BE2C (cell line): ENCODE results near the gene SBK2.
A peak's percentile ranks its signal among the peaks of the same experiment; 100 is the strongest.

ENCODE experiments used
- DNase-seq: peaks from one replicate; pipeline ENCODE4 v3.0.0-alpha.2; 2020
- H3K27me3 ChIP-seq: fragments of 250-450 bp; sonication (Bioruptor Pico); 2 replicates; pipeline ENCODE4 v1.5.1; 2020; ENCODE audit warnings: mild to moderate bottlenecking
- H3K36me3 ChIP-seq: fragments of 250-450 bp; sonication (Bioruptor Pico); 2 replicates; pipeline ENCODE4 v1.5.1; 2020; ENCODE audit warnings: mild to moderate bottlenecking
- H3K4me1 ChIP-seq: fragments of 250-450 bp; sonication (Bioruptor Pico); 2 replicates; pipeline ENCODE4 v1.5.1; 2020
- H3K4me3 ChIP-seq: 2 replicates; pipeline ENCODE4 v1.5.1; 2011; ENCODE audit warnings: low read depth, low read length
- H3K9me3 ChIP-seq: fragments of 250-450 bp; sonication (Bioruptor Pico); 2 replicates; pipeline ENCODE4 v1.5.1; 2020
- CTCF ChIP-seq: IDR thresholded peaks from 2 replicates; pipeline ENCODE4 v1.5.1; 2012; ENCODE audit warnings: mild to moderate bottlenecking, low read depth, low read length

Gene SBK2

GRCh38 chr19:55554741-55555152 is 17.8 kb upstream of the SBK2 start:
- H3K4me1 ChIP-seq = no peaks in the 10 kb centered on the region
- H3K36me3 ChIP-seq = no peaks in the 10 kb centered on the region
- no peaks in the 10 kb centered on the region for H3K9me3 ChIP-seq
- TF ChIP-seq CTCF = no peak
- no peak overlapping the region for H3K4me3 ChIP-seq
- H3K27me3 ChIP-seq = no peaks in the 10 kb centered on the region
- no peak for DNase-seq

GRCh38 chr19:55554302-55554701 is 17.4 kb upstream of the SBK2 start:
- no peak for DNase-seq
- Histone ChIP-seq H3K36me3 (no peaks in the 10 kb centered on the region), H3K4me1 (no peaks in the 10 kb centered on the region), H3K9me3 (no peaks in the 10 kb centered on the region), H3K27me3 (no peaks in the 10 kb centered on the region), H3K4me3 (no peak overlapping the region)
- no peak for TF ChIP-seq CTCF

- DNase-seq = no peak
- H3K36me3 ChIP-seq = no peaks in the 10 kb centered on the region
- H3K4me1 ChIP-seq = no peaks in the 10 kb centered on the region
- no peak for TF ChIP-seq CTCF
- H3K9me3 ChIP-seq = no peaks in the 10 kb centered on the region
- no peak overlapping the region for H3K4me3 ChIP-seq
- H3K27me3 ChIP-seq = no peaks in the 10 kb centered on the region
Observed at GRCh38 chr19:55553217-55554182, 16.6 kb upstream of the SBK2 start.

GRCh38 chr19:55552620-55553019 is 15.7 kb upstream of the SBK2 start:
- H3K9me3 ChIP-seq = no peaks in the 10 kb centered on the region
- no peak overlapping the region for H3K4me3 ChIP-seq
- H3K4me1 ChIP-seq = no peaks in the 10 kb centered on the region

GRCh38 chr19:55552206-55552605 is 15.3 kb upstream of the SBK2 start:
- Histone ChIP-seq H3K4me1 (no peaks in the 10 kb centered on the region; the same call in 1 of the 2 replicates), H3K36me3 (no peaks in the 10 kb centered on the region), H3K27me3 (no peaks in the 10 kb centered on the region), H3K4me3 (no peak overlapping the region), H3K9me3 (no peaks in the 10 kb centered on the region)
- no peak for TF ChIP-seq CTCF
- DNase-seq = no peak

More at GRCh38 chr19:55552620-55553019, 15.7 kb upstream of the SBK2 start:
- Histone ChIP-seq H3K27me3 (no peaks in the 10 kb centered on the region), H3K36me3 (no peaks in the 10 kb centered on the region)
- no peak for TF ChIP-seq CTCF
- no peak for DNase-seq

GRCh38 chr19:55550321-55550650 is 13.4 kb upstream of the SBK2 start:
- no peaks in the 10 kb centered on the region for H3K36me3 ChIP-seq
- H3K4me1 ChIP-seq = no peaks in the 10 kb centered on the region; the same call in 1 of the 2 replicates
- no peaks in the 10 kb centered on the region for H3K27me3 ChIP-seq
- DNase-seq = no peak
- H3K9me3 ChIP-seq = no peaks in the 10 kb centered on the region
- H3K4me3 ChIP-seq = peak overlapping the region; percentile 61
- no peak for TF ChIP-seq CTCF
